Upper lobe of right lung (tissue), 1 donor: ENCODE measurements around the gene EYS. TPM values are rescaled to one million over a fixed set of nuclear protein-coding genes. Genes with fewer than 3 reads are reported as not detected.
"Not testable (repeated sequence)": the region's sequence is repeated elsewhere in the genome, so short reads cannot be mapped to it uniquely, and the experiment has no call there.

Experiments
- ATAC-seq: fragments of 200-7000 bp; cut with Tn5 transposase; one replicate; pipeline ENCODE4 v1.9.1; 2020; ENCODE audit warnings: mild to moderate bottlenecking, moderate library complexity
- DNase-seq: peaks from one replicate; pipeline ENCODE4 v3.0.0-alpha.2; 2020
- H3K27ac ChIP-seq: fragments of 200-600 bp; one replicate; pipeline ENCODE4 v1.8.0; 2022
- H3K27me3 ChIP-seq: fragments of 200-600 bp; one replicate; pipeline ENCODE4 v1.8.0; 2022; ENCODE audit warnings: mild to moderate bottlenecking
- H3K36me3 ChIP-seq: fragments of 200-600 bp; one replicate; pipeline ENCODE4 v1.8.0; 2022
- H3K4me1 ChIP-seq: fragments of 200-600 bp; one replicate; pipeline ENCODE4 v1.8.0; 2022
- H3K4me3 ChIP-seq: fragments of 200-600 bp; one replicate; pipeline ENCODE4 v1.8.0; 2022; ENCODE audit warnings: mild to moderate bottlenecking
- H3K9me3 ChIP-seq: fragments of 200-600 bp; one replicate; pipeline ENCODE4 v1.8.0; 2022
- CTCF ChIP-seq: fragments of 200-600 bp; IDR thresholded peaks from one replicate; pipeline ENCODE4 v1.8.0; 2022; ENCODE audit warnings: antibody characterized with exemption
- intact Hi-C: fragments of 100-400 bp; cut with DNase I; formaldehyde crosslinking; loops from one replicate; pipeline ENCODE4 v1.11.0; 2022
- total RNA-seq: library from RNA; stranded (reverse); fragmentation: NEBNext Ultra II Directional; extraction: Animal tissue kit (Norgen Biotek cat#: 25700); gene quantifications from one replicate; pipeline ENCODE4 v1.2.1, GENCODE V29; 2021
- donor health status: DM: no; HTN: yes; CAD: no; lungs with severe emphysema.

EYS gene
- total RNA-seq, 1 donor from 2014 or later, result not detected

- no peak for DNase-seq
- H3K4me3 ChIP-seq, result no peak overlapping the region
- no peaks in the 10 kb centered on the region for H3K4me1 ChIP-seq
- intact Hi-C loops, result no loop called here
- TF ChIP-seq CTCF, result no peak
- H3K27ac ChIP-seq, result no peak overlapping the region
- no peak for ATAC-seq
- no peaks in the 10 kb centered on the region for H3K36me3 ChIP-seq
- no peaks in the 10 kb centered on the region for H3K27me3 ChIP-seq
- no peaks in the 10 kb centered on the region for H3K9me3 ChIP-seq
Observed at GRCh38 chr6:63936399-63936798, 1770.6 kb downstream of the EYS start.

GRCh38 chr6:63935732-63936131 lies 1771.3 kb downstream of the EYS start:
- Histone ChIP-seq H3K36me3 (no peaks in the 10 kb centered on the region), H3K27ac (no peak overlapping the region), H3K4me3 (no peak overlapping the region), H3K9me3 (no peaks in the 10 kb centered on the region), H3K4me1 (no peaks in the 10 kb centered on the region), H3K27me3 (no peaks in the 10 kb centered on the region)
- no peak for ATAC-seq
- DNase-seq, result no peak
- intact Hi-C loops, result no loop called here
- TF ChIP-seq CTCF, result no peak

- intact Hi-C loops, H3K27me3 ChIP-seq, H3K4me1 ChIP-seq, H3K9me3 ChIP-seq, DNase-seq, ATAC-seq, H3K27ac ChIP-seq, H3K36me3 ChIP-seq, H3K4me3 ChIP-seq: not testable (repeated sequence)
Observed at GRCh38 chr6:63933948-63934347, 1773.1 kb downstream of the EYS start.

DNA sequence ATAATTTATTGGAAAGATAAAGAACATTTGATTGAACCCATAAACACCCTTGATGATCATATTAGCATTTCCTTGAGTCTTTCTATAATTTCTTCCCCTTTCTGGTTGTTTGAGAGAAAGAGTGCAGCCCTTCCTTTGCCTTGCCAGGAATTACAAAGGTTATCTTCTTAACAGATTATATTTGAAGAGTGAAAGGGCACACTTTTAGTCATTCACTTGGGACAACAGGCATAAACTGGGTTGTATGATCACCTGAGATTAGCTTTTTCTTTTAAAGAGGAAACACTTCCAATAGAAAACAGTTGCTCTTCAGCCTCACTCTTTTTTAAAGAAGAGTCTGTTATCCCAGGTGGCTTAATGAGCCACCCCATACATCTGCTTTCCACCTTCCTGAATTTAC lies 1776.2 kb downstream of the EYS start:
- Histone ChIP-seq H3K27me3 (no peaks in the 10 kb centered on the region), H3K27ac (no peak overlapping the region), H3K4me1 (no peaks in the 10 kb centered on the region), H3K36me3 (no peaks in the 10 kb centered on the region), H3K4me3 (no peak overlapping the region), H3K9me3 (no peaks in the 10 kb centered on the region)
- no peak for TF ChIP-seq CTCF
- ATAC-seq (no peak), DNase-seq (no peak)
- intact Hi-C loops, result no loop called here

- Histone ChIP-seq H3K36me3 (no peaks in the 10 kb centered on the region), H3K4me3 (no peak overlapping the region), H3K27ac (no peak overlapping the region), H3K4me1 (no peaks in the 10 kb centered on the region), H3K9me3 (no peaks in the 10 kb centered on the region), H3K27me3 (no peaks in the 10 kb centered on the region)
- intact Hi-C loops, result no loop called here
- no peak for TF ChIP-seq CTCF
- ATAC-seq (no peak), DNase-seq (no peak)
Observed at GRCh38 chr6:63929111-63929510, 1777.9 kb downstream of the EYS start.

GRCh38 chr6:63928613-63929012 lies 1778.4 kb downstream of the EYS start:
- H3K27me3 ChIP-seq, result no peaks in the 10 kb centered on the region
- H3K9me3 ChIP-seq, result no peaks in the 10 kb centered on the region
- no peak for TF ChIP-seq CTCF
- DNase-seq (no peak), ATAC-seq (no peak)
- intact Hi-C loops, result no loop called here
- no peak overlapping the region for H3K27ac ChIP-seq
- no peak overlapping the region for H3K4me3 ChIP-seq
- H3K36me3 ChIP-seq, result no peaks in the 10 kb centered on the region
- H3K4me1 ChIP-seq, result no peaks in the 10 kb centered on the region
